Endothelial cell of umbilical vein (primary cell): ENCODE data around the gene CPED1. TPM values are rescaled to one million over a fixed set of nuclear protein-coding genes. Genes with fewer than 3 reads are reported as not detected.

Source experiments
- BruUV-seq: library from RNA; stranded (reverse); fragments of 400-500 nt; replicated peaks from 2 replicates; lab custom pipeline; 2021; lab: Mats Ljungman, UMichigan
- CTCF ChIA-PET: fragments of 300-600, 350-600 bp; sonication (Branson Sonifier 250); formaldehyde crosslinking; loops from one replicate; lab custom pipeline; 2021; ENCODE audit warnings: antibody characterized with exemption, inconsistent platforms; lab: Charles Lee
- POLR2A ChIA-PET: fragments of 300-600, 350-600 bp; sonication (Branson Sonifier 250); formaldehyde crosslinking; loops from one replicate; lab custom pipeline; 2021; ENCODE audit warnings: antibody characterized with exemption, inconsistent platforms; lab: Charles Lee
- DNase-seq: peaks from one replicate; pipeline ENCODE4 v3.0.0-alpha.2; 2011; ENCODE audit warnings: low read depth, low spot score
- FAIRE-seq: peaks from 2 replicates; lab custom pipeline; 2011; peaks lifted over from hg19 to GRCh38; lab: Jason Lieb, UNC
- H2AFZ ChIP-seq: 2 replicates; pipeline ENCODE4 v1.6.0; 2012; ENCODE audit warnings: low read depth, low read length, control low read depth, inconsistent platforms
- H3K27ac ChIP-seq: 2 replicates; pipeline ENCODE4 v1.5.1; 2011; ENCODE audit warnings: low read depth, mild to moderate bottlenecking, control low read depth, low read length, moderate library complexity; ENCODE audit not compliant: insufficient read depth
- H3K27me3 ChIP-seq, 2 experiments: 2 replicates each; pipeline versions ENCODE4 v1.6.0 to v1.6.1; 2011; ENCODE audit warnings: low read length in 2 of 2, mixed read lengths in 1 of 2; ENCODE audit not compliant: control insufficient read depth in 2 of 2, insufficient read depth in 2 of 2
- H3K36me3 ChIP-seq, 2 experiments: 2 replicates in 1 of 2; 3 replicates in 1 of 2; pipeline ENCODE4 v1.5.1; 2011; ENCODE audit warnings: low read length in 2 of 2, mild to moderate bottlenecking in 1 of 2, moderate library complexity in 1 of 2; ENCODE audit not compliant: control insufficient read depth in 2 of 2, insufficient read depth in 2 of 2; ENCODE audit errors: extremely low read depth in 1 of 2
- H3K4me1 ChIP-seq: 3 replicates; pipeline ENCODE4 v1.5.1; 2011; ENCODE audit warnings: mild to moderate bottlenecking, low read length; ENCODE audit not compliant: control insufficient read depth, insufficient read depth; ENCODE audit errors: extremely low read depth
- H3K4me2 ChIP-seq: 2 replicates; pipeline ENCODE4 v1.6.1; 2011; ENCODE audit warnings: low read length, control low read depth, mixed read lengths; ENCODE audit not compliant: insufficient read depth
- H3K4me3 ChIP-seq, 3 experiments: fragments of 200-600 bp in 1 of 3; sonication (generic), shearing (Covaris generic) in 1 of 3; replicated peaks in 1 of 3; 2 replicates each; pipeline ENCODE4 v1.5.1; 2011 to 2016; ENCODE audit warnings: control low read depth in 3 of 3, low read length in 3 of 3, mild to moderate bottlenecking in 2 of 3, inconsistent platforms in 1 of 3, low read depth in 1 of 3, moderate library complexity in 1 of 3; ENCODE audit not compliant: insufficient read depth in 1 of 3
- H3K79me2 ChIP-seq: 2 replicates; pipeline ENCODE4 v1.6.0; 2012; ENCODE audit warnings: low read length, inconsistent platforms; ENCODE audit not compliant: control insufficient read depth, insufficient read depth
- H3K9ac ChIP-seq: replicated peaks from 2 replicates; pipeline ENCODE3; 2011; ENCODE audit warnings: low read length, control low read depth; ENCODE audit not compliant: insufficient read depth; ENCODE audit errors: extremely low read depth
- H3K9me1 ChIP-seq: replicated peaks from 3 replicates; pipeline ENCODE4 v1.6.0; 2011; ENCODE audit warnings: mild to moderate bottlenecking, low read length; ENCODE audit not compliant: control insufficient read depth, insufficient read depth; ENCODE audit errors: extremely low read depth
- H3K9me3 ChIP-seq: replicated peaks from 2 replicates; pipeline ENCODE4 v1.5.1; 2012; ENCODE audit warnings: low read length, inconsistent platforms; ENCODE audit not compliant: control insufficient read depth, insufficient read depth
- H4K20me1 ChIP-seq: replicated peaks from 2 replicates; pipeline ENCODE3; 2011; ENCODE audit warnings: mild to moderate bottlenecking, low read length; ENCODE audit not compliant: control insufficient read depth, insufficient read depth; ENCODE audit errors: extremely low read depth
- EZH2 ChIP-seq: IDR thresholded peaks from 2 replicates; pipeline ENCODE4 v1.6.1; 2012; ENCODE audit warnings: borderline replicate concordance, low read depth, mild to moderate bottlenecking, moderate library complexity, low read length, inconsistent platforms; ENCODE audit not compliant: severe bottlenecking
- FOS ChIP-seq: IDR thresholded peaks from 2 replicates; pipeline ENCODE4 v1.6.1; 2011; ENCODE audit warnings: mild to moderate bottlenecking, low read length, moderate library complexity, borderline replicate concordance; ENCODE audit not compliant: insufficient read depth
- GATA2 ChIP-seq: IDR thresholded peaks from 2 replicates; pipeline ENCODE4 v1.7.0; 2011; ENCODE audit warnings: low read depth, mild to moderate bottlenecking, moderate library complexity, mixed read lengths, low read length; ENCODE audit not compliant: insufficient read length, insufficient read depth
- JUN ChIP-seq: IDR thresholded peaks from 2 replicates; pipeline ENCODE4 v1.6.1; 2011; ENCODE audit warnings: borderline replicate concordance, low read depth; ENCODE audit not compliant: insufficient read length, insufficient read depth
- MAX ChIP-seq: IDR thresholded peaks from 2 replicates; pipeline ENCODE4 v1.6.1; 2011; ENCODE audit not compliant: insufficient read depth, insufficient read length
- MYC ChIP-seq: IDR thresholded peaks from one replicate; pipeline ENCODE4 v1.6.1; 2011; ENCODE audit warnings: mild to moderate bottlenecking, low read depth, low read length
- POLR2A ChIP-seq: IDR thresholded peaks from 2 replicates; pipeline ENCODE4 v1.6.1; 2012; ENCODE audit warnings: low read depth, mild to moderate bottlenecking, control low read depth, low read length
- POLR2AphosphoS5 ChIP-seq: IDR thresholded peaks from 2 replicates; pipeline ENCODE4 v1.6.1; 2012; ENCODE audit warnings: low read depth, mild to moderate bottlenecking, control low read depth, low read length, moderate library complexity; ENCODE audit not compliant: insufficient read depth
- dilution Hi-C: fragments of 300-500 bp; cut with MboI; formaldehyde crosslinking; loops from one replicate; pipeline ENCODE4 v1.15.0; 2019; ENCODE audit warnings: low sequenced_read_pairs; ENCODE audit not compliant: extremely low pct_ligation_motif_present
- intact Hi-C: fragments of 100-400 bp; cut with micrococcal nuclease; formaldehyde crosslinking; loops from one replicate; pipeline ENCODE4 v1.10.0; 2022
- polyA plus RNA-seq, 4 experiments: library from polyadenylated mRNA; depleted of rRNA in 3 of 4; stranded (reverse) in 3 of 4; unstranded in 1 of 4; fragments of >200 nt; gene quantifications; 2 replicates each; pipeline versions ENCODE4 v1.2.1 to v1.2.3, GENCODE V29; 2011 to 2012; ENCODE audit warnings: missing spikeins in 1 of 4
- total RNA-seq: library from RNA; stranded (reverse); gene quantifications from 2 replicates; pipeline ENCODE4 v1.2.3, GENCODE V29; 2021
- TF ChIP-seq, protein P1 (sequence below), 2 donors: IDR thresholded peaks; 1 replicate in 1 of 2; 2 replicates in 1 of 2; pipeline ENCODE4 v1.5.1; 2011; ENCODE audit warnings: low read length in 2 of 2, mild to moderate bottlenecking in 2 of 2, moderate library complexity in 2 of 2, control low read depth in 1 of 2, inconsistent platforms in 1 of 2, low read depth in 1 of 2; ENCODE audit not compliant: insufficient read depth in 1 of 2; ENCODE audit errors: extremely low read depth in 1 of 2

CPED1 gene
- total and polyA plus RNA-seq, 2 donors (not counting 3 experiments of a cell fraction or from before 2014, with no cell fraction given): 0.22 to 3.0 TPM

DNA sequence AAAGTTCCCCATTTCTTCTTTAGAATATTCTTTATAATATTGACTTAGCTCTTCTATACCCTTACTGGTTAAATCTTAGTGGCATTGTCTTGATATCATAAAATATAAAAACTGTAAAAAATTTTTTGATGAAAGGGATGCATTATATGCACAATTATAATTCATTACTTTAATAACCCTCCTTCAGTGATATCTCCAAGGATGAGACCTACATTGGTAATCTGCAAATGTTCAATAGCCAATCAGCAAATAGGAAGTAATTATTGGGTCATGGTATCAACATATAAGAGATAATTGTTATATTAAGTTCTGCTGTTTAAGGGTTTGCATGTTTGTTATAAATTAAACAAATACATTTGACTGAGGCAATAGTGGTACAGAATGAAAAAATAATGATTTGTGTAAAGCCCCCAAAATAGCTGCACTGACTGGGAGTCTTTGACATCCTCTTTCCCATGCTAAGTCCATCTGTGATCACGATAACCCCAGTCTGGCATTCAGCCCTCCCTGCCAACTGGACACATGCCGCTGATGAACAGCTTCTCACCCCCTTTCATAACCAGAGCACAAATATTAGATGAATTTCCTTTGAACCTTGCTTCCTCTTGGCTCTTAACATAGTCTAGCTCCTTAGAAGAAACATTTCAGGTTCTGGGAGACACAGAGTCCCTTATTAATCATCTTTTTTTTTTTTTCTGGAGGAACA lies 169.5 kb downstream of the CPED1 start:
- no peak overlapping the region for H3K9ac ChIP-seq
- H3K36me3 ChIP-seq: no peaks in the 10 kb centered on the region
- no TSS peak for BruUV-seq
- H3K4me3 ChIP-seq: no peak overlapping the region
- no peak overlapping the region for H2AFZ ChIP-seq
- H3K9me1 ChIP-seq: no peaks in the 10 kb centered on the region
- H3K4me1 ChIP-seq: no peaks in the 10 kb centered on the region
- CTCF ChIA-PET: interaction anchor here (0.7 kb wide), 1 partner anchor 530 kb away, joined by 3 read pairs; no protein-coding TSS in a partner anchor
- no peaks in the 10 kb centered on the region for H3K79me2 ChIP-seq
- dilution Hi-C loops (no loop called here), intact Hi-C loops (no loop called here)
- FAIRE-seq: no peak
- POLR2A ChIA-PET: no interaction called here
- no peak overlapping the region for H3K27ac ChIP-seq
- H4K20me1 ChIP-seq: no peaks in the 10 kb centered on the region
- DNase-seq: no peak
- TF ChIP-seq, protein P1, sequence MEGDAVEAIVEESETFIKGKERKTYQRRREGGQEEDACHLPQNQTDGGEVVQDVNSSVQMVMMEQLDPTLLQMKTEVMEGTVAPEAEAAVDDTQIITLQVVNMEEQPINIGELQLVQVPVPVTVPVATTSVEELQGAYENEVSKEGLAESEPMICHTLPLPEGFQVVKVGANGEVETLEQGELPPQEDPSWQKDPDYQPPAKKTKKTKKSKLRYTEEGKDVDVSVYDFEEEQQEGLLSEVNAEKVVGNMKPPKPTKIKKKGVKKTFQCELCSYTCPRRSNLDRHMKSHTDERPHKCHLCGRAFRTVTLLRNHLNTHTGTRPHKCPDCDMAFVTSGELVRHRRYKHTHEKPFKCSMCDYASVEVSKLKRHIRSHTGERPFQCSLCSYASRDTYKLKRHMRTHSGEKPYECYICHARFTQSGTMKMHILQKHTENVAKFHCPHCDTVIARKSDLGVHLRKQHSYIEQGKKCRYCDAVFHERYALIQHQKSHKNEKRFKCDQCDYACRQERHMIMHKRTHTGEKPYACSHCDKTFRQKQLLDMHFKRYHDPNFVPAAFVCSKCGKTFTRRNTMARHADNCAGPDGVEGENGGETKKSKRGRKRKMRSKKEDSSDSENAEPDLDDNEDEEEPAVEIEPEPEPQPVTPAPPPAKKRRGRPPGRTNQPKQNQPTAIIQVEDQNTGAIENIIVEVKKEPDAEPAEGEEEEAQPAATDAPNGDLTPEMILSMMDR (IDR thresholded peaks at IDR 0.05; ENCODE audit: extremely low read depth in 1 of 2, insufficient read depth in 1 of 2, low read depth in 1 of 2, low read length in 2 of 2): no peak
- TF ChIP-seq JUN (no peak), FOS (no peak), MYC (no peak), POLR2A (no peak), GATA2 (no peak), MAX (no peak), EZH2 (no peak), POLR2AphosphoS5 (no peak)
- H3K27me3 ChIP-seq: peaks cover 1 to 6% of the 10 kb centered on the region in 2 experiments
- no peaks in the 10 kb centered on the region for H3K9me3 ChIP-seq
- H3K4me2 ChIP-seq: no peak overlapping the region
